Fibroblast of villous mesenchyme (primary cell): Measurements from ENCODE around the gene CCL1. TPM values are rescaled to one million over a fixed set of nuclear protein-coding genes. Genes with fewer than 3 reads are reported as not detected.

Experiments
- DNase-seq: peaks from one replicate; pipeline ENCODE4 v3.0.0-alpha.2; 2010; ENCODE audit warnings: low read depth
- H3K4me3 ChIP-seq: 2 replicates; pipeline ENCODE4 v1.5.1; 2011; ENCODE audit warnings: low read depth, mild to moderate bottlenecking, low read length
- total RNA-seq: library from RNA; depleted of rRNA; stranded (reverse); fragments of >200 nt; gene quantifications from 2 replicates; pipeline ENCODE4 v1.2.3, GENCODE V29; 2012
- TF ChIP-seq, protein P1 (sequence below): IDR thresholded peaks from 2 replicates; pipeline ENCODE4 v1.5.1; 2012; ENCODE audit warnings: low read depth, mild to moderate bottlenecking, low read length; ENCODE audit not compliant: insufficient read depth

Gene CCL1
- total RNA-seq, 1 donor: not detected

DNA sequence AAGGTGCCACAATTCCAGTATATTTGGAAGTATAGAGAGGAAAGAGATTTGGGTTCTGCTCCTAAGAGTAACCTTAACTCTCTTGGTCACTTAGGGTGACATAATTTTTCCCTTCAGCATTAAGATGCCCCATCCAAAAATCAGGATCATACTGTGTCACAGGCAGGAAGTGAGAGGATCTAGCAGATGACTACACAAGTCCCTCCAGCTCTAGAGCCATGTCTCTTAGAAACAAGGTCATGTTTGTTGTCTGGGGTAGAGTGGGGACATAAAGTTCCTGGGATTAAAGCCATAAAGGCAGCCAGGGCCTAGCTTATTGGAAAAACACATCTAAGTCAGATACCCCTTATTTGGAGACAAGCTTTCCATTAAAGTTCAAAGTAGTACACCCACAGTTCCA is 41.1 kb downstream of the CCL1 start:
- H3K4me3 ChIP-seq: no peak overlapping the region
- TF ChIP-seq, protein P1, sequence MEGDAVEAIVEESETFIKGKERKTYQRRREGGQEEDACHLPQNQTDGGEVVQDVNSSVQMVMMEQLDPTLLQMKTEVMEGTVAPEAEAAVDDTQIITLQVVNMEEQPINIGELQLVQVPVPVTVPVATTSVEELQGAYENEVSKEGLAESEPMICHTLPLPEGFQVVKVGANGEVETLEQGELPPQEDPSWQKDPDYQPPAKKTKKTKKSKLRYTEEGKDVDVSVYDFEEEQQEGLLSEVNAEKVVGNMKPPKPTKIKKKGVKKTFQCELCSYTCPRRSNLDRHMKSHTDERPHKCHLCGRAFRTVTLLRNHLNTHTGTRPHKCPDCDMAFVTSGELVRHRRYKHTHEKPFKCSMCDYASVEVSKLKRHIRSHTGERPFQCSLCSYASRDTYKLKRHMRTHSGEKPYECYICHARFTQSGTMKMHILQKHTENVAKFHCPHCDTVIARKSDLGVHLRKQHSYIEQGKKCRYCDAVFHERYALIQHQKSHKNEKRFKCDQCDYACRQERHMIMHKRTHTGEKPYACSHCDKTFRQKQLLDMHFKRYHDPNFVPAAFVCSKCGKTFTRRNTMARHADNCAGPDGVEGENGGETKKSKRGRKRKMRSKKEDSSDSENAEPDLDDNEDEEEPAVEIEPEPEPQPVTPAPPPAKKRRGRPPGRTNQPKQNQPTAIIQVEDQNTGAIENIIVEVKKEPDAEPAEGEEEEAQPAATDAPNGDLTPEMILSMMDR: no peak
- no peak for DNase-seq

DNA sequence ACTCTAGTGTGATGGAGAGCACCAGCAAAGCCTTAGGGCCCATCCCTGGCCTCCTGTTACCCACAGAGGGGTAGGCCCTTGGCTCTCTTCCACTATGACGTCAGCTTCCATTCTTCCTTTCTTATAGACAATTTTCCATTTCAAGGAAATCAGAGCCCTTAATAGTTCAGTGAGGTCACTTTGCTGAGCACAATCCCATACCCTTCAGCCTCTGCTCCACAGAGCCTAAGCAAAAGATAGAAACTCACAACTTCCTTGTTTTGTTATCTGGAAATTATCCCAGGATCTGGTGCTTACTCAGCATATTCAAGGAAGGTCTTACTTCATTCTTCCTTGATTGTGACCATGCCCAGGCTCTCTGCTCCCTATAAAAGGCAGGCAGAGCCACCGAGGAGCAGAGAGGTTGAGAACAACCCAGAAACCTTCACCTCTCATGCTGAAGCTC is 44.0 kb downstream of the CCL1 start, which contains the start of gene CCL8:
CCL8 (plus strand) TSS at position 397 of the 445 bp plus-strand sequence. CDS start 67 bp downstream, outside the sequence.
- no peak within 1 kb of the TSS for H3K4me3 ChIP-seq
- TF ChIP-seq, protein P1: no peak
- DNase-seq: no peak

DNA sequence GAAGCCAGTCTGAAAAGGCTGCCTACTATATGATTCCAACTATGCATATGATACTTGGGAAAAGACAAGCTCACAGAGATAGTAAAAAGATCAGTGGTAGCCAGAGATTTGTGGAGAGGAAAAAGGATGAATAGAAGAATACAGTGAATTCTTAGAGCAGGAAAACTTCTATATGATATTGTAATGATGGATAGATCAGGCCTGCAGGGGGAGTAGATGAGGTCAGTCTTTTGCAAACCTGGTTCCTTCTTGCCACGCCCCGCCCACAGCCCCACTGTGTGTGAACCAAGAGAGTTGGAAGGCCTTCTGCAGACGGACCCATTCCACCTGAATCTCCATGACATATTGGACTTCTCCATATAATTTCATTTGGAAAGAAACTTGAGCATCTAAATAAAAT is 44.6 kb downstream of the CCL1 start:
- H3K4me3 ChIP-seq: no peak overlapping the region
- no peak for DNase-seq
- TF ChIP-seq, protein P1: no peak

DNA sequence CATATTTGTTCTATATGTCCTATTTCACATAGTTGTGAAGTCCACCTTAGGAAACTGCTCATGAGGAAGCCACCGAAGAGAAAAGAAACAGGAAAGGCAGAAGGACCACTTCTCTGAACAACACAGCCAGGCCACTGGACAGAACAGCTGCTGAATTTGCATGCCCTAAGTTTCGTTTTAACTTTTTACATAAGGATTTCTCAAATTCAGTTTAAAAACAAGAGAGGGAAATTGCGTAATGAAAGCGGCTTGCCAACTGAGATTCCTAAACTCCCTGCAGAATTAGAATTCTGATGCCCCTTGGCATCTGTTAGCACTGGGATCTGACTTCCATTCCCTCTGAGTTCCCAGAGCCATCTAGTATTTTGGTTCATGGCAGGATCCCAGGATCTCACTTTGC is 48.8 kb downstream of the CCL1 start:
- TF ChIP-seq, protein P1: no peak
- peak; percentile 67 for DNase-seq
- no peak overlapping the region for H3K4me3 ChIP-seq

DNA sequence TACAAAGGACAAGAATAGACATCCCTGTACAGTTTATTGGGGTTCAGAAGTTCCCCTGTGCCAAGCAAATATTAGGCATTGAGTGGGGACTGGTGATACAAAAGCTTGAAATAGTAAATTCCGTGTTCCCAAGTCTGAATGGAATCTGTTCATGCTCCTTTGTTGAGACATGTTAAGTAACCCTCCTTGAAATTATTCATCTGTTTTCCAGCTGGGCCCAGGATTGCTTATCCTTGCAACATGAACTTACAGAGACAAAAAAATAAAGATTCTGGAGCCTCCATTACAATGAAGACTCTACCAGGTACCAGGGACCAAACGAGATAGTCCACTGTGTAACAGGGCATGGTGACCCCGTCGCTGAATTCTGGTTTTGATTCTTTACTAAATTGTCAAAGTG is 49.9 kb downstream of the CCL1 start:
- peak; percentile 73 for DNase-seq
- TF ChIP-seq, protein P1: no peak
- H3K4me3 ChIP-seq: no peak overlapping the region

DNA sequence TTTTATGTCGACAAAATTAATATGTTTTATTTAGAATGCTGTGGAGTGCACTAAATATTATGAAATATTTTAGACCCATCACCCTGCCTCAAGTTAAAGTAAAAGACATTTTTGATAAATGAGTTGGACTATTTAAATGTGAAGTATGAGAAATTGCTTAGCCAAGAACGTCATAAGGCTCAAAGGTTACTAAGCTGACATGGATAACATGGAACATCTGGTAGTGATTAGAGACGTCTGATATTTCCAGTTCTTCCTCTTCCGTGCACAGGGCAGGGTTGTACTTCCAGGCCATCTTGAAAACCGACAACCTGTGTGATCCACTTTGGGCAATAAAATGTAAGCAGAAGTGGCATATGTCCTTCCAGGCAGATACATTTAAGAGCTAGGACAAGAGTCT is 51.0 kb downstream of the CCL1 start:
- TF ChIP-seq, protein P1: no peak
- peak; percentile 82 for DNase-seq
- H3K4me3 ChIP-seq: no peak overlapping the region

DNA sequence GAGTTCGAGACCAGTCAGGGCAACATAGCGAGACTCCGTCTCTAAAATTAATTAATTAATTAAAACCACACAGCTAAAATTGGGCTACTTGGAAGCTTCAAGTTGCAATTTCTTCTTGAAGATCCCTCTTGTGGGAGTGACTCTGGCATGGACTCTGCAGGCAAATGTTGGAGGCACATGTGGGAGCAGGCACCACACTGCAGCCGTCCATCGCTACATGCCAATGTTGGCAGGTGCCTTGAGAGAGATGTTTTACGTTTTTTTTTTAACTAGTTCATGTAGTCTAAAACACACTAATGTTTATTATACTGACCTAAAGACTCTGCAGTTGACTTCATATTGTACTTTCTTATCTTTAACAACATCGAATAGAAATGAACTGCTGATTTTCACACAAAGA is 51.7 kb downstream of the CCL1 start:
- TF ChIP-seq, protein P1: no peak
- no peak overlapping the region for H3K4me3 ChIP-seq
- DNase-seq: no peak

Other genes with a start within 250 kb of the CCL1 start
- gene CCL2, start 107.9 kb downstream of the CCL1 start, total RNA-seq: 63.8 and 99.3 TPM in 2 replicates
- gene CCL7, start 93.0 kb downstream of the CCL1 start, total RNA-seq: 0.43 TPM in 1 of 2 replicates, not detected in the other
- gene CCL11, start 77.5 kb downstream of the CCL1 start, total RNA-seq: not detected in 2 replicates
- gene CCL8, start 43.8 kb downstream of the CCL1 start, total RNA-seq: not detected in 2 replicates
- not detected in 2 replicates for gene CCL13, start 6.8 kb downstream of the CCL1 start, total RNA-seq
- gene TMEM132E, start 216.3 kb upstream of the CCL1 start, total RNA-seq: under 0.01 TPM in 1 of 2 replicates, not detected in the other